EH (cell line): ENCODE measurements around the gene C1orf210.

Experiments
- DNase-seq: peaks from one replicate; pipeline ENCODE4 v3.0.0-alpha.2; 2015; ENCODE audit warnings: low read depth

C1orf210 gene

DNA sequence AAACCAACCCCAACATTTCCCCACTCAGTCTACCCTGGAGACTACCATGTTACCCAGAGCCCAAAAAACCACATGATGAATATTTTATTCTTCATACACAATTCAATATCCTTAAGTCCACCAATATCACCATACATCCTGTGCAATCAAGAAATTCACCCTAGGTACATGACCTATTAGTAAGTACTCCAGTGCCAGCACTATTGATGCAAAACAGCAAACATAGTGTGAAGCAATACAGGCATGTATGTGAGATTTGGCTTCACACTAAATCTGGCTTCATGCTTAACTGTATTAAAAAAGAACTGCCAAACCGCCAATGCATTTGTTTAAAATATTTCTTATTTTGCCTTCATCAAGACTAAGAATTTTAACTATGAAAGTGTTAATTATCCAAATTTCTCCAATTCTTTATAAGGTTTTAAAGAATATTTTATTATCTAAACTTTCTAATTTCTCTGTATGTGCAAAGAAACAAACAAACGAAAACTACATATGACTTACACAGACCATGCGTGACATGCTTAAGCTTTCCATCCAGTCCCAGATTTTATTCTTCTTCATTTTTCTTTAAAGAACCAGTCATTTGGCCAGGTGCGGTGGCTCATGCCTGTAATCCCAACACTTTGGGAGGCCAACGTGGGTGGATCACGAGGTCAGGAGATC, 38.0 kb downstream of the C1orf210 start:
- no peak for DNase-seq

DNA sequence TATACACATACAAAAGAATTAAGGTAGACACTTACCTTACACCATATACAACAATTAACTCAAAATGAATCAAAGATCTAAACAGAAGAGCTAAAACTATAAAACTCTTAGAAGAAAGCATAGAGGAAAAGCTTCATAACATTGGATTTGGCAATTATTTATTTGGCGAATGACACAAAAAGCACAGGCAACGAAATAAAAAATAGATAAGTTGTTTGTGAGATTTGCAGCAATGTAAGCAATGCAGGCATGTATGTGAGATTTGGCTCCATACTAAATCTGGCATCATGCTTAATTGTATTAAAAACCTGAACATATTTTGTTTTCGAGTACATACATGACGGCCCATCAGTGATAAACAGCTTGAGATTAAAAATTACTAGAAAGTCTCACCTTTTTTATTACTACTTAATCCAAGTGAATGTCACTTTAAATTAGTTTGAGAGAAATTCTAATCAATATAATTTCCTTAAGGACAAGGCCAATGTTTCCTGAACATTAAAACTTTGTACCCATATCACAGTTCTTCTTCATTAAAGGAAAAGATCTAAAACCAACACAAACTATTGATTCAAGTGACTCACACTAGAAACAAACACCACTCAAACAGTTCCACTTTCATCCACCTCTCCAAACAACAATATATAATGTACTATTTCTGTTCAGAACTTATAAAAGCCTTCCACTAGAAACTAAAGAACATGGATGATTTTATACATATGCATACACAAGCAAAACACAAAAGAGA, 38.7 kb downstream of the C1orf210 start:
- no peak for DNase-seq

DNA sequence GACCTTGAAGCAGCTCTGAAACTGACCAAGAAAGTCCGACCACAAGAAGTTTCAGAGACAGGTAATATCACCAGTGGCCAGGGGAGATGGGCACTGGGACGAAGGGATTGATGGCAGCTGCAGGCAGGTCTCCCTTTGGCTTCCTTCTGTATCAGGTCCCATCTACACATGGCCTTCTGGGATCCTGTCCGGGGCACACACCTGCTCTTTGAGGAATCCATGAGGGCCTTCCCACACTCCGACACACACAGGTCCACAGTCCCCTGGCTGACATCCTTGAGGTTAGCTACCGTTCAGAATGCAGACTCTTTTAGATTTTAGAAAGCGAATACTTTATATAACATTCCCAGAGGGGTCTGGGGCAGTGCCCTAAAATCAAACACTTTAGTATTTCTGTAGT, 42.1 kb downstream of the C1orf210 start:
- DNase-seq: no peak

DNA sequence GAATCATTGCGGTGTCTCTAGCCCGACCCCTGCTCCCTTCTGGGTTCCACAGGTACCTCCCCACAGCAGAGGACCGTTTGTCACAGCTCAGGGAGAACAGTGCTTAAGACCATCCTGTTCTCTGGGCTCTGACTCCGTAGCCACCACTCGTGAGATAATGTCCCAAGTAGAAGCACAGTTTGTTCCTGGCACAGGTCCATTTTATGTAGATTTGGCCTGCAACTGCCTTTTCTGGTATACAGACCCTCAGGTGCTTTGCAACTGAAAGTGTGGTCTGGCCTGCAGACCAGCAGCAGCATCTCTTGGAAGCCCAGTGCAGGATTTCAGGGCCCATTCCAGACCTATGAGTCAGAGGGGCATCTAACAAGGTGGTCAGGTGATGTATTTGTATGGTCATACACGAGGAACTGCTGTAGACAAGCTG, 44.0 kb downstream of the C1orf210 start:
- peak; percentile 46 for DNase-seq

DNA sequence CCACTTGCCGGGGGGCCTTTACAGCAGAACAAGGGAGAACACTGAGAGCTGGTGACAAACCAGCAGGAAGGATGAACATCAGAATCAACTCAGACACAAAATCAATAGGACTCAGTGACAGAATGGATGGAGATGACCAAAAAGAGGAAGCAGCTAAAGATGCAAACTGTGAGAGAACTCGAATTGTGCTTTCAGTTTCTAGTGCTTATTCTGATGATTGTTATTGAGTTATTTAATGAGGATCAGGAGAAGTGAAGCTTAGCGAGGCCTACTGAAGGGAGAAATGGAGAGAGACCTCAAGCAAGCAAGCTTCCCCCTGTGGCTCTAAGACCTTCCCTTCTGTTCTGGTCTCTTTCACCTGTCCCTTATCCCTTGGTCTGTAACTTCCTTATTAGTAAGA, 45.9 kb downstream of the C1orf210 start:
- DNase-seq: no peak

DNA sequence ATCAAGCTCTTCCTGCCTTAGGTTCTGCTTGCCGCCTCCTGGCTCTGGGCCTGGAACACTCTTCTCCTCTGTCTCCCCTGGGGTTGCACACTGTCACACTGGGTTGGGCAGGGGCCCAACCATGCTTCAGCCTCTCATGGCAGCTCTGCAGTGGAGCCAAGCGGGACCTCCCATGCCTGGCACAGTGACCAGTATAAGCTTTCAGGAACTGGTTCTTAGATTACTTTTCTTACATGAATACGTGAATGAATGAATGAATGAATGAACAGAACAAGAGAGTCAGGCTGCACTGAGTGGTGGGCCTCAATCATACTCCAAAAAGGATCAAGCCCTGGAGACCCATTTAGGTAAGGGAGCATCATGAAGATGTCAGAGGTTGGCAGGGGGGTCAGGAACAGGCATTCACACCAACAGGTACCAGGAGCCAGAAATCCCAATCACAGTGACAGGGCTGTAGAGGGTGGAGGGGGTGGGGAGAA, 46.4 kb downstream of the C1orf210 start:
- DNase-seq: no peak

- DNase-seq: peak; percentile 77
These were observed 47.3 kb downstream of the C1orf210 start for GRCh38 chr1:43238085-43238484.

GRCh38 chr1:43237121-43237520, 48.3 kb downstream of the C1orf210 start:
- DNase-seq: peak; percentile 77

GRCh38 chr1:43235451-43236121, 49.8 kb downstream of the C1orf210 start:
- no peak for DNase-seq

- no peak for DNase-seq
These were observed 50.3 kb downstream of the C1orf210 start for GRCh38 chr1:43235040-43235439.

DNA sequence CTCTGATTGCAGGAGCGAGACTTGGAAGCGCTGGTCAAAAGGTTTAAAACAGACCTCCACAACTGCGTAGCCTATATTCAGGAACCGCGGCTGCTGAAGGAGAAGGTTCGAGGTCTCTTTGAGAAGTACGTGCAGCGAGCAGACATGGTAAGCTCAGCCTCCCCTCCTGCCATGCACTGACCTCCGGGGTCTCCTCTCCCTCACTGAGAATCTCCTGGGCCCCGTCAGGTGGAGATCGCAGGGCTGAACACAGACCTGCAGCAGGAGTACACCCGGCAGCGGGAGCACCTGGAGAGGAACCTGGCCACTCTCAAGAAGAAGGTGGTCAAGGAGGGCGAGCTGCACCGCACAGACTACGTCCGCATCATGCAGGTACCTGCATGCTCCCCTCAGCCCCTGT, 51.1 kb downstream of the C1orf210 start:
- no peak for DNase-seq

GRCh38 chr1:43233631-43234030, 51.8 kb downstream of the C1orf210 start:
- DNase-seq: no peak

DNA sequence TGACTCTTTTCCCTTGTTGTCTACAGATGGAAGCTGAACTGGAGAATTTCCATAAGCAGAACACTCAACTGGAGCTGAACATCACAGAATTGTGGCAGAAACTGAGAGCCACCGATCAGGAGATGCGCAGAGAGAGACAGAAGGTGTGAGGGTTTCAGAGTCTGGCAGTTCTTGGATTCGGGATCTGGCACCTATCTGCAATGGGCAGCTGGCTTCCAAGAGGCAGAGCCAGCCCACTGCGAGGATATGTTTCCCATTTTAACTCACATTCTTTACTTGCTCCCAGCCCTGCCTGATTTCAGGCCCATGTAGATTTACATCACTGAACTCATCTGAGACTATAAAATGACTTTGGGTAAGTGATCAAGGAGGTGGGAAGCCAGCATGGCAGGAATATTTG, 52.9 kb downstream of the C1orf210 start:
- peak; percentile 46 for DNase-seq

DNA sequence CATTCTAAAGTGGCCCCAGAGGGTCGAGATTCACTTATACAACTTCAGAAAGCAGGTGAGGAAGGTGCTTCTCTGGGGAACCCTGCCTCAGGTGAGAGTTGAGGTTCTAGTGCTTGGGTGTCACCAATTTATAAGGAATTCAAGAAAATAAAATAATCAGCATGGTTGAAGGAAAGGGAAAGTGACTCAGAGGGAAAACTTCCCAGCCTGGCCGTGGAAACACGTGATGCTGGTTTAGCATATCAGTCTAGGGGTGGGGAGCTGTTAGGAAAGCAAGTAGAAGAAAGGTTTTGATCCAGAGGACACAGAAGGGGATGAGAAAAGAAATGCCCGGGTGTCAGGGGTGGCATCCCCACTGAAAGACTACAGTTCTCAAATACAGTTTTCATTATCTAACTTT, 53.3 kb downstream of the C1orf210 start:
- peak; percentile 81 for DNase-seq
